ENCODE results near the gene TMEM176A.

The TMEM176A gene

GRCh38 chr7:150820148-150820547, 19.6 kb downstream of the TMEM176A start:
- DNase-seq (ENCODE audit: low read depth) = no peak

DNA sequence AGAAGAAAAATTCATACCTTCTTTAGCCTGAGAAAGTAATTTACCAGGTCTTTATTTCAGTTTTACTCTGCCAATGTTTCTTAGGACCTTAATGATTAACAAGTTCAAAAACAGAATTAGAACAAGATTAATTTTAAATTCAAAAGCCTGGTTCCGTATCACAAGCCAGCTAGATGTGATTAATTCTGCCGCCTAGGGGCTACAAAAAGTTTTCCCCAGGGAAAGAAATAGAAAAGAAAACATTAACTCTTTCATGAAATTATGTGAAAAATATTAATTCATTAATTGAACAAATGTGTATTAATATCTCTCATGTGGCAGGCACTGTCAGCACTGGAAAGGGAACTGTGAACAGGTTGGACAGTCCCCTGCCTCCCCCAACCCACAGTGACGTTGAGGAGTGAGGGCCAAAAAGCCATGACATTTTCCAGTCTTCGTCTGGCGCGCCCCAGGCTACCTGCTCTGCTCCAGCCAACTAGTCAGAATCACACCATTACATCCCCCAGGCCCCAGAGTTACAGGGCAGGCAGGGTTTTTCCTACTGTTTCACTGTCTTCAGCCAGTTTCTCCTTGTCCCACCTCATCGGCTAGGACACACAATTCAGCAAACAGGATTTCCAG, 20.1 kb downstream of the TMEM176A start:
- DNase-seq (ENCODE audit: low read depth) = no peak

GRCh38 chr7:150823043-150823442, 22.5 kb downstream of the TMEM176A start:
- no peak for DNase-seq (ENCODE audit: low read depth)

GRCh38 chr7:150823484-150824126, 23.0 kb downstream of the TMEM176A start:
- no peak for DNase-seq (ENCODE audit: low read depth)

- no peak for DNase-seq (ENCODE audit: low read depth)
These were observed 24.0 kb downstream of the TMEM176A start for GRCh38 chr7:150824379-150825177.

DNA sequence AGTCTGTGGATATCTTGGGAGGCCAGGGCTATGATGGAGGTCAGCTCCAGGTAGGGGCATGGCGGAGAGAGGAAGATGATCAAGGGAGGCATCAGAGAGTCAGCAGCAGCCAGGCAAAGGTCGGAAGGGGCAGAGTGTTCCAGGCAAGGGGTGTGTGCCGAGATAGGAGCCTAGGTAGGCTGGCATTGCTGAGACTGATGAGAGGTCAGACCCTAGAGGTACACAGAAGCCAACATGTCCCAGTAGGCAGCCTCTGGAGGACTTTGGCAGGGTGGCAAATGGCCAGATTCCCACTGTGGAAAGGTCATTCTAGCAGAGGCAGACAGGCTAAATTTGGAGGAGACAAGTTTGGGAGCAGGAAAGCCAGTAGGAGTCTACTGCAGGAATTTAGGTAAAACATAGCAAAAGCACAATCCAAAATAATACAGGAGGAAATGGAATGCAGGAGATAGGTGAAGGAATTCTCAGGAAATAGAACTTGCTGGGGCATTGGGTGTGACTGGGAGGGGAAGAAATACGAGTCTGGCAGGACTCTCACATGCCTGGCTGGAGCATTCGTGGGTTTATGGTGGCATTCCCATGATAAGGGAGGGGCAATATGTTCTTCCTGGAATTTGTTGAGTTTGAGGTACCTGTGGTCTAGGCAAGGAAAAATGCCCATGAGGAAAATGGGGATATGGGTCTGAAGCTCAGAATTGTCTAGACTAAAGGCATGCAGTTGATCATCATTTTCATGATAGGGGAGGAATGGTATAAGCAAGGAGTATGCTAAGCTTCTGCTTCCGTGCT, 25.7 kb downstream of the TMEM176A start:
- no peak for DNase-seq (ENCODE audit: low read depth)

GRCh38 chr7:150828384-150828783, 27.8 kb downstream of the TMEM176A start:
- no peak for DNase-seq (ENCODE audit: low read depth)

DNA sequence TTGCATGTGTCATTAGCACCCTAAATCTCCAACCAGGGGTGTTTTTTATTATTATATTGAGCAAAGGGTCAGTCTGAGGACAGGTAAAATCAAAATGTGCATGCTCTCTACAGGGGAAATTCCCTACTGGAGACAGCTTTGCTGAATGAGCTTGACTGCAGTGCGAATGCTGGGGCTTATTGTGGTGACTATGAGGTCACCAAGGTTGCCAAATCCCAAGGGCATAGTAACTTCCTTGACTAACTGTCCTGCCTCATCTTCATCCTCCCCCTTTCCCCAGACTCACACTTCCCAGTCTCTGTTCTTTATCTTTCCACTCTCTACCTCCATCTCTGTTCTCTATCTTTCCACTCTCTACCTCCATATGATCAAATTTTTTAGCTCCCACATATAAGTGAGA, 28.9 kb downstream of the TMEM176A start:
- DNase-seq (ENCODE audit: low read depth) = no peak

DNA sequence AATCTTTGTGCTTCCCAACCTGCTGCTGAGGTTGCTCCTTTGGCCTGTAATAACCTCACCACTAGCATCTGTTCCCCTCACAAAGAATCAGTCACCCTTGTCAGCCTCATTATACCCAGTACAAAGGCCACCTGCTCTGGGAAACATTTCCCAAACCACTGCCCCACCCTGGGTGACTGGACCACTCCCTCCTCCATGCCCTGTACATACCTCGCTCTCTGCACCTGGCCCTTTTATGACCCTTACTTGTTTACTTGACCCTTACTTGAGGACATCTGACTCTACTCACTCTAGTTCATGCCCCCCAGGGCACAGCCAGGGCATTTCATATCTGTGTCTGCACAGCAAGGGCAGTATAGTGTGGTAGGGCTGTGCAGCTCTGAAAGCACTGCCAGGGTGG, 30.4 kb downstream of the TMEM176A start:
- DNase-seq (ENCODE audit: low read depth) = no peak

DNA sequence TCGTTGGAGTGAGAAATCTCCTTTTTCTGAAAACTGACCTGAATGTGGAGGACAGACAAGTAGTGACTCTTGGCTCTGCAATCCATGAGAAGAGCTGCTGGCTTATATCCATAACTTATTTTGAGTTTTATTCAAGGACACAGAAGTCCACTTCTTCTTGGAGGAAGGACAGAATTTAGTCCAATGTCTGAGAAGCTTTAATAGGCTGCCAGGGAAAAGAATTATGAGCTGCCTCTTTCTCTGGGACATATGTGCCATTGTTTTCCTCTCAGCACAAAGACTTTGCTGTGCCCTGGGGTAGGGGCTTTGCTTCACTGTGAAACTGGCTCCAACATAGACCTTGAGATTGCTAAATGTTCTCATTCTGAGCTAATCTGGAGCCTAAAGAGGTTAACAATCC, 31.3 kb downstream of the TMEM176A start:
- no peak for DNase-seq (ENCODE audit: low read depth)

DNA sequence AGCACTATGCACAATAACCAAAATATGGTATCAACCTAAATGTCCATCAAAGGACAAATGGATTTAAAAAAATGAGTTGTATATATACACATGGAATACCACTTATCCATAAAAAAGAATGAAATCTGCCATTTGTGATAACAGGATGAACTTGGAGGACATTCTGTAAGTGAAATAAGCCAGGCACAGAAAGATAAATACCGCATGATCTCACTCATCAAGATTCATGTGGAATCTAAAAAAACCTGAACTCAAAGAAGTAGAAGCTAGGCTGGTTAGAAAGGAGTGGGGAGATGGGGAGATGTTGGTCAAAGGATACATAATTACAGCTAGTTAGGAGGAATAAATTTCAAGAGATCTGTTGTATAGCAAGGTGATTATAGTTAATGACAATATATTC, 34.5 kb downstream of the TMEM176A start:
- no peak for DNase-seq (ENCODE audit: low read depth)

GRCh38 chr7:150835702-150836280, 35.2 kb downstream of the TMEM176A start:
- no peak for DNase-seq (ENCODE audit: low read depth)

- DNase-seq (ENCODE audit: low read depth) = no peak
These were observed 38.5 kb downstream of the TMEM176A start for GRCh38 chr7:150838965-150839650.

DNA sequence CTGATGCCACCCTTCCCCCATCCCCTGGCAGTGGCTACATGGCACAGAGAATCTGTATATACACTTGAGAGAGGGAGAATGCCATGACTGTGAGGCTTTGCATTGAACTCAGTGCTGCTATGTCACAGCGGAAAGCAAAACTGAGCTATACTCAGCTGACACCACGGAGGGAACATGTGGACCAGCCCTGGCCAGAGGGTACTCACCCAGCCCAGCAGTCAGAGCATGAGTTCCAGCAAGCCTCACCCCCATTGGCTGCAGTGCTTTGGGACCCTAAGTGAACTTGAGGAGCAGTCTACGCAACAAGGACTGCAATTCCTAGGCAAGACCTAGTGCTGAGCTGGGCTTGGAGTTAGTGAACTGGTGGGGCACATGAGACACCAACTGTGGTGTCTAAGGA, 41.4 kb downstream of the TMEM176A start:
- DNase-seq (ENCODE audit: low read depth) = no peak

DNA sequence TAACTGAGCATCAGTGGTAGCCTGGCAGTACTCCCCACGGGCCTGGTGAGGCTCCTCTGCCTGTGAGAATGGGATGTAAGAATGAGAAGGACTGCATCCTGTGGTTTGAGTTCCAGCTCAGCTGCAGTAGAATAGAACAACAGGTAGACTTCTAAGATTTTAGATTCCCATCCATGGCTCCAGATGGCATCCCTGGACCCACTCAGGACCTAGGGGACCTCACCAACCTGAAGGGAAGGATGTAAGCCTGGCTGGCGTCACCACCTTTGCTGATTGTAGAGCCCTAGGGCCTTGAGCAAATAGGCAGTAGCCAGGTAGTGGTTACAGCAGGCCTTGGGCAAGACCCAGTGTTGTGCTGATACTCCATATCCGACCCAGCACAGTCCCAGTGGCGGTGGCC, 42.1 kb downstream of the TMEM176A start:
- DNase-seq (ENCODE audit: low read depth) = no peak

DNA sequence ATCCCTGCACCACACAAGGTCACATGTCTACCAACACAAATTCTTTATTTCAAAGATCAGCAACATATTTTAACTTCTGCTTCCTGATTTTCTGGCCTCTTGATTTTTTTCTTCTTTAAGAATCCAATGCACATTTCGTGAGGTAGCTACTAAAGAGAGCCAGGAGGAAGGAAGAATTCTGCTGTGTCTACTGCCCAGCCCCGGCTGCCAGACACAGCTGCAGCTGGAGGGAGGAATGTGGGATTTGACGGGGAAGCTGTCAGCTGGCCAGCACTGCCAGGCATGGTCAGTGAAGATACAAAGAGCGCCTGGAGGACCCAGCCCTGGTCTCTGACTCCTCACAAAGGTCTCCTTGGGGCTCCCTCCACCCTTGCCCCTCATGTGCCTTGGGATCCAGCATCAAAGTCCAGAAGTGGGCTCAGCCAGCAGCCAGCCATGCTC, 44.9 kb downstream of the TMEM176A start:
- no peak for DNase-seq (ENCODE audit: low read depth)

GRCh38 chr7:150846291-150847115, 45.9 kb downstream of the TMEM176A start:
- no peak for DNase-seq (ENCODE audit: low read depth)

DNA sequence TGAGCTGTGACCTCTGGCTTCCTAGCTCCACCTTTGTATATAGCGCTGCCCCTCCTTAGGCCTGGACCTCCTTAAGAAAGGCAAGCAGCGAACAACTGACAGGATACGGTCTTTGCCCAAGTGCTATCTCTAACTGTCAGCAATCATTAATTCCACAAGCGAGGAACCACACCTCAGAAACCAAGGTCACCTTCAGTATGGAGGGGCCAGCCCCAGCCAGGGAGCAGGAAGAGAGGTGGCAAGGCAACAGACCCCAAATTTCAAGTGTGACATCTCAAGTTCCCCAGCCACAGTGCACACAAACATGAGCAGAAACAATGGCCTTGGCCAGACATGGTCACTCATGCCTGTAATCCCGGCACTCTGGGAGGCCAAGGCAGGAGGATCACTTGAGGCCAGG, 47.0 kb downstream of the TMEM176A start:
- no peak for DNase-seq (ENCODE audit: low read depth)

GRCh38 chr7:150848111-150848510, 47.5 kb downstream of the TMEM176A start:
- no peak for DNase-seq (ENCODE audit: low read depth)

DNA sequence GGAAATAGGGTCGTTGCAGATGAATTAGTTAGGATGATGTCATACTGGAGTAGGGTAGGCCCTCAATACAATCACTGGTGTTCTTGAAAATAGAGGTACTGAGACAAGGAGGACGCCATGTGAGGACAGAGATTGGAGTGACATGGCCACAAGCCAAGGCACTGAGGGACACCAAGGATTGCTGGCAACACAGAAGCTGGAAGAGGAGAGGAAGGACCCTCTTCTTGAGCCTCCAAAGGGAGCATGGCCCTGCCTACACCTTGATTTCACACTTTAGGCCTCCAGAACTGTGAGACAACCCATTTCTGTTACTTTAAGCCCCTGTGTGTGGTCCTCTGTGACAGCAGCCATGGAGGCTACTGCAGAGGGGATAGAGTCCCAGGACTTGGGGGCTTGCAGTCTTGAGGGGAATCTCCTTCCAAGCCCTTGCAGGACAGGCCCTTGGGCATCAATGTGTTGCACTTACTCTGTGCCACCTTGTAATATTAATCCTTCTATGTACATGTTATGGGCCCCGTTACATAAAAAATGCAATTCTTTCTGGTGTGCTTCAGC, 48.1 kb downstream of the TMEM176A start:
- DNase-seq (ENCODE audit: low read depth) = no peak

Data from activated T-helper 1 cell treated with Interleukin-2 at 50 U/mL for 16 hours (primary cell).